Parathyroid adenoma (tissue), 2 donors: ENCODE results near the gene SMYD4.
"Not testable (repeated sequence)": the region's sequence is repeated elsewhere in the genome, so short reads cannot be mapped to it uniquely, and the experiment has no call there.

Experiments used
- H2AFZ ChIP-seq: fragments of 300-600 bp; sonication (generic); one replicate; pipeline ENCODE4 v1.7.0; 2017; ENCODE audit warnings: antibody characterized with exemption, mild to moderate bottlenecking
- H3K27ac ChIP-seq: fragments of 300-600 bp; sonication (generic); one replicate; pipeline ENCODE4 v1.7.0; 2017
- H3K27me3 ChIP-seq: fragments of 300-600 bp; sonication (generic); one replicate; pipeline ENCODE4 v1.7.0; 2017; ENCODE audit warnings: low read length; ENCODE audit not compliant: control insufficient read depth, insufficient read depth
- H3K36me3 ChIP-seq: fragments of 300-600 bp; sonication (generic); one replicate; pipeline ENCODE4 v1.7.0; 2017; ENCODE audit warnings: low read length; ENCODE audit not compliant: control insufficient read depth, insufficient read depth
- H3K4me1 ChIP-seq: fragments of 300-600 bp; sonication (generic); one replicate; pipeline ENCODE4 v1.7.0; 2017; ENCODE audit warnings: control low read depth
- H3K4me2 ChIP-seq: fragments of 300-600 bp; sonication (generic); one replicate; pipeline ENCODE4 v1.7.0; 2017; ENCODE audit warnings: low read length
- H3K4me3 ChIP-seq: fragments of 300-600 bp; sonication (generic); one replicate; pipeline ENCODE4 v1.7.0; 2017; ENCODE audit warnings: low read depth, low read length
- H3K79me2 ChIP-seq: fragments of 300-600 bp; sonication (generic); one replicate; pipeline ENCODE4 v1.7.0; 2017; ENCODE audit warnings: control low read depth
- H3K9ac ChIP-seq: fragments of 300-600 bp; sonication (generic); one replicate; pipeline ENCODE4 v1.7.0; 2017; ENCODE audit warnings: mild to moderate bottlenecking
- H3K9me3 ChIP-seq: fragments of 300-600 bp; sonication (generic); one replicate; pipeline ENCODE4 v1.7.0; 2017; ENCODE audit warnings: low read length; ENCODE audit not compliant: control insufficient read depth
- TF ChIP-seq, protein P1 (sequence below): fragments of 300-600 bp; sonication (generic); IDR thresholded peaks from one replicate; pipeline ENCODE4 v1.7.0; 2017; ENCODE audit warnings: antibody characterized with exemption, mild to moderate bottlenecking
- donor health status: primary hyperparathyroidism.

Gene SMYD4

DNA sequence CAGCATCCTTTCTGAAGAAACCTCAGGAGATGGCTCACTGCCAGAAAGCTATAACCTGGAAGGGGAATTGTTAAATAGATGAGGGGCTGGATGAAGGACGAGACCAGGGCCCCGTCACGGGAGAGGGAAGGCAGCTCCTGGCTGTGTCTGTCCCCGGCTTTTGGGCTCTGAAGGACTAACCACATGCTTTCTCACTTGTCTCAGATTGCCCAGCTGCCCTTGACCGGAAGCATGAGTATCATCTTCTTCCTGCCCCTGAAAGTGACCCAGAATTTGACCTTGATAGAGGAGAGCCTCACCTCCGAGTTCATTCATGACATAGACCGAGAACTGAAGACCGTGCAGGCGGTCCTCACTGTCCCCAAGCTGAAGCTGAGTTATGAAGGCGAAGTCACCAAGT is 53.4 kb downstream of the SMYD4 start:
- Histone ChIP-seq H3K27me3 (no peaks in the 10 kb centered on the region), H3K36me3 (no peaks in the 10 kb centered on the region), H3K4me3 (no peak overlapping the region), H2AFZ (no peak overlapping the region), H3K4me2 (no peak overlapping the region), H3K27ac (no peak overlapping the region), H3K4me1 (no peaks in the 10 kb centered on the region), H3K79me2 (no peaks in the 10 kb centered on the region), H3K9ac (no peak overlapping the region), H3K9me3 (no peaks in the 10 kb centered on the region)
- TF ChIP-seq, protein P1, sequence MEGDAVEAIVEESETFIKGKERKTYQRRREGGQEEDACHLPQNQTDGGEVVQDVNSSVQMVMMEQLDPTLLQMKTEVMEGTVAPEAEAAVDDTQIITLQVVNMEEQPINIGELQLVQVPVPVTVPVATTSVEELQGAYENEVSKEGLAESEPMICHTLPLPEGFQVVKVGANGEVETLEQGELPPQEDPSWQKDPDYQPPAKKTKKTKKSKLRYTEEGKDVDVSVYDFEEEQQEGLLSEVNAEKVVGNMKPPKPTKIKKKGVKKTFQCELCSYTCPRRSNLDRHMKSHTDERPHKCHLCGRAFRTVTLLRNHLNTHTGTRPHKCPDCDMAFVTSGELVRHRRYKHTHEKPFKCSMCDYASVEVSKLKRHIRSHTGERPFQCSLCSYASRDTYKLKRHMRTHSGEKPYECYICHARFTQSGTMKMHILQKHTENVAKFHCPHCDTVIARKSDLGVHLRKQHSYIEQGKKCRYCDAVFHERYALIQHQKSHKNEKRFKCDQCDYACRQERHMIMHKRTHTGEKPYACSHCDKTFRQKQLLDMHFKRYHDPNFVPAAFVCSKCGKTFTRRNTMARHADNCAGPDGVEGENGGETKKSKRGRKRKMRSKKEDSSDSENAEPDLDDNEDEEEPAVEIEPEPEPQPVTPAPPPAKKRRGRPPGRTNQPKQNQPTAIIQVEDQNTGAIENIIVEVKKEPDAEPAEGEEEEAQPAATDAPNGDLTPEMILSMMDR = no peak

DNA sequence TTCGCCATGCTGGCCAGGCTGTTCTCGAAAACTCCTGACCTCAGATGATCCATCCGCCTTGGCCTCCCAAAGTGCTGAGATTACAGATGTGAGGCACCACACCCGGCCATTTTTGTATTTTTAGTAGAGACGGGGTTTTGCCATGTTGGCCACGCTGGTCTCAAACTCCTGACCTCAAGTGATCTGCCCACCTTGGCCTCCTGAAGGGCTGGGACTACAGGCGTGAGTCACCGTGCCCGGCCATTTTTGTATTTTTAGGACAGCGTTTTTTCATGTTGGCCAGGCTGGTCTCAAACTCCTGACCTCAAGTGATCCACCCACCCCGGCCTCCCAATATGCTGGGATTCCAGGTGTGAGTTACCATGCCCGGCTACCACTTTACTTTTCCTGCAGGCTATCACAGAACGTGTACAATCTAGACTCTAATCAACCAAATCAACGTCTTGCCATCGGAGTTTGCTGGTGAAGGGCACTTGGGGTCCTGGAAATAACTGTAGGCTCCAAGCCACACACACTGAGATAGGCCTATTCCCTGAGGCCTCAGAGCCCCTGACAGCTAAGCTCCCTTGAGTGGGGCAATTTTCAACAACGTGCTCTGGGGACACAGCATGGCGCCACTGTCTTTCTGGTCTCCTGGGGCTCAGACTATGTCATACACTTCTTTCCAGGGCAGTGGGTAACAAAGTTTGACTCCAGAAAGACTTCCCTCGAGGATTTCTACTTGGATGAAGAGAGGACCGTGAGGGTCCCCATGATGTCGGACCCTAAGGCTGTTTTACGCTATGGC is 55.1 kb downstream of the SMYD4 start:
- H3K27ac ChIP-seq = no peak overlapping the region
- H3K4me1 ChIP-seq = no peaks in the 10 kb centered on the region
- no peak overlapping the region for H3K4me3 ChIP-seq
- TF ChIP-seq, protein P1 = no peak
- H3K9ac ChIP-seq = no peak overlapping the region
- H3K79me2 ChIP-seq = no peaks in the 10 kb centered on the region
- no peaks in the 10 kb centered on the region for H3K36me3 ChIP-seq
- H2AFZ ChIP-seq = no peak overlapping the region
- no peaks in the 10 kb centered on the region for H3K9me3 ChIP-seq
- no peak overlapping the region for H3K4me2 ChIP-seq
- no peaks in the 10 kb centered on the region for H3K27me3 ChIP-seq

DNA sequence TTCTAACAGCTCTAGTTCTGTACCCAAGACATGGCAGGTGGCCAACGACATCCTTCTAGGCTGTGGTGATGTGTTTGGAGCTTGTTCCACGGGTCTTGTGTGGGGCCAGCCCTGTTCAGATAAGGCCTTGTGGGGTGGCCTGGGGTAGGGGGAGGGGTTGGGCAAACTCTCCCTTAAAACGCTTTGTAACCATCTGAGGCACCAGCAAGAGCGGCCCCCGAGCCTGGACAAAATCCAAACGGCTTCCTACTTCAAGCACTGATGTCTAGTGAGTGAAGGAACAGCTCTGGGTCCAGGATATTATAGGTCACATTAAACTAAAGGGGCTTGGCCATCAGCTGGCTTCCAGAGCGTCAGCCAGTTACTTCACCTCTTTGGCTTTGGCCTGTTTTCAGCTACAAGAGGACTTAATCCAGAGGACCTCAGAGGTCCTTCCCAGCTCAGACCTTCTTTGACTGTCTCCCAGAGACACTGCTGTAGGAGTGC is 56.0 kb downstream of the SMYD4 start:
- H3K27me3 ChIP-seq = no peaks in the 10 kb centered on the region
- H3K27ac ChIP-seq = no peak overlapping the region
- H3K4me2 ChIP-seq = no peak overlapping the region
- H3K9me3 ChIP-seq = no peaks in the 10 kb centered on the region
- H3K4me1 ChIP-seq = no peaks in the 10 kb centered on the region
- no peak overlapping the region for H3K4me3 ChIP-seq
- TF ChIP-seq, protein P1 = no peak
- no peaks in the 10 kb centered on the region for H3K79me2 ChIP-seq
- no peak overlapping the region for H2AFZ ChIP-seq
- H3K9ac ChIP-seq = no peak overlapping the region
- no peaks in the 10 kb centered on the region for H3K36me3 ChIP-seq

DNA sequence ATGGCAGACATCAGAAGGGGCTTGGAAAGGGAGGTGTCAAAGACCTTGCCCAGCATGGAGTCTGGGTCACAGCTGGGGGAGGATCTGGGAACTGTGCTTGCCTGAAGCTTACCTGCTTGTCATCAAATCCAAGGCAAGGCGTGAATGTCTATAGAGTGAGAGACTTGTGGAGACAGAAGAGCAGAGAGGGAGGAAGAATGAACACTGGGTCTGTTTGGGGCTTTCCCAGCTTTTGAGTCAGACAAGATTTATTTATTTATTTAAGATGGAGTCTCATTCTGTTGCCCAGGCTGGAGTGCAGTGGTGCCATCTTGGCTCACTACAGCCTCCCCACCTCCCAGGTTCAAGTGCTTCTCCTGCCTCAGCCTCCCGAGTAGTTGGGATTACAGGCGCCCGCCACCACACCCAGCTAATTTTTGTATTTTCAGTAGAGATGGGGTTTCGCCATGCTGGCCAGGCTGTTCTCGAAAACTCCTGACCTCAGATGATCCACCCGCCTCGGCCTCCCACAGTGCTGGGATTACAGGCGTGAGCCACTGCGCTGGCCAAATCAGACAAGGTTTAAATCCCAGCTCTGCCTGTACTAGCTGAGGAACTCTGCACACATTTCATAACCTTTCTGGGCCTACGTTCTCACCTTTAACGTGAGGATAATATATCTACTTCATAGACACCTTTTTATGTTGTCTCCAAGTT is 56.6 kb downstream of the SMYD4 start:
- H3K4me3 ChIP-seq, H3K36me3 ChIP-seq, H3K79me2 ChIP-seq, H3K4me2 ChIP-seq, H3K4me1 ChIP-seq, H3K27ac ChIP-seq, H3K9me3 ChIP-seq, H3K27me3 ChIP-seq, H3K9ac ChIP-seq, H2AFZ ChIP-seq: not testable (repeated sequence)

DNA sequence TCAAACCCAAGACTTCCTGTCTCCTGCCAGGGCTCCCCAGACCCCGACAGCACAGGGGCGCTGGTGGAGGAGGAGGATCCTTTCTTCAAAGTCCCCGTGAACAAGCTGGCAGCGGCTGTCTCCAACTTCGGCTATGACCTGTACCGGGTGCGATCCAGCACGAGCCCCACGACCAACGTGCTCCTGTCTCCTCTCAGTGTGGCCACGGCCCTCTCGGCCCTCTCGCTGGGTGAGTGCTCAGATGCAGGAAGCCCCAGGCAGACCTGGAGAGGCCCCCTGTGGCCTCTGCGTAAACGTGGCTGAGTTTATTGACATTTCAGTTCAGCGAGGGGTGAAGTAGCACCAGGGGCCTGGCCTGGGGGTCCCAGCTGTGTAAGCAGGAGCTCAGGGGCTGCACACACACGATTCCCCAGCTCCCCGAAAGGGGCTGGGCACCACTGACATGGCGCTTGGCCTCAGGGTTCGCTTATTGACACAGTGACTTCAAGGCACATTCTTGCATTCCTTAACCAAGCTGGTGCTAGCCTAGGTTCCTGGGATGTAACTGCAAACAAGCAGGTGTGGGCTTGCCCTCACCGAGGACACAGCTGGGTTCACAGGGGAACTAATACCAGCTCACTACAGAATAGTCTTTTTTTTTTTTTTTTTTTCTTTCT is 59.8 kb downstream of the SMYD4 start:
- TF ChIP-seq, protein P1 = no peak
- no peaks in the 10 kb centered on the region for H3K27me3 ChIP-seq
- no peak overlapping the region for H3K4me2 ChIP-seq
- no peaks in the 10 kb centered on the region for H3K9me3 ChIP-seq
- no peaks in the 10 kb centered on the region for H3K79me2 ChIP-seq
- no peak overlapping the region for H3K4me3 ChIP-seq
- H3K36me3 ChIP-seq = no peaks in the 10 kb centered on the region
- no peak overlapping the region for H3K9ac ChIP-seq
- no peaks in the 10 kb centered on the region for H3K4me1 ChIP-seq
- peak overlapping the region; percentile 30 for H2AFZ ChIP-seq
- H3K27ac ChIP-seq = no peak overlapping the region
